B cell (primary cell): ENCODE data around the gene RSPO4. TPM values are rescaled to one million over a fixed set of nuclear protein-coding genes. Genes with fewer than 3 reads are reported as not detected.

Source experiments
- ATAC-seq: fragments of 200-7000 bp; cut with Tn5 transposase; one replicate; pipeline ENCODE4 v1.10.0; 2021; ENCODE audit warnings: low read depth, mild to moderate bottlenecking, moderate number of reproducible peaks, moderate library complexity
- CTCF ChIA-PET: fragments of 350-600 bp; sonication (Branson Sonifier 250); formaldehyde crosslinking; loops from one replicate; lab custom pipeline; 2021; ENCODE audit warnings: antibody characterized with exemption, inconsistent platforms; lab: Charles Lee
- POLR2A ChIA-PET: fragments of 350-600 bp; sonication (Branson Sonifier 250); formaldehyde crosslinking; loops from one replicate; lab custom pipeline; 2021; ENCODE audit warnings: antibody characterized with exemption; lab: Charles Lee
- DNase-seq: peaks from one replicate; pipeline ENCODE4 v3.0.0; 2013
- H2AFZ ChIP-seq: 2 replicates; pipeline ENCODE4 v1.6.1; 2012; ENCODE audit warnings: mild to moderate bottlenecking, low read depth, low read length; ENCODE audit not compliant: insufficient read depth, poor library complexity, severe bottlenecking
- H3K27ac ChIP-seq, 2 donors: 1 replicate in 1 of 2; 2 replicates in 1 of 2; pipeline ENCODE4 v1.5.1; 2012 to 2013; ENCODE audit warnings: low read length in 2 of 2, mild to moderate bottlenecking in 2 of 2, moderate library complexity in 1 of 2
- H3K27me3 ChIP-seq, 4 experiments: fragments of 200-600 bp in 1 of 4; sonication (generic) in 1 of 4; replicated peaks in 1 of 4; 1 replicate in 2 of 4; 2 replicates in 2 of 4; pipeline versions ENCODE4 v1.6.1 to v1.7.0; 2013 to 2016; ENCODE audit warnings: low read length in 3 of 4, mild to moderate bottlenecking in 2 of 4, mixed read lengths in 1 of 4, moderate library complexity in 1 of 4; ENCODE audit not compliant: insufficient read depth in 4 of 4, control insufficient read depth in 3 of 4; ENCODE audit errors: control extremely low read depth in 1 of 4
- H3K36me3 ChIP-seq, 2 experiments: replicated peaks in 1 of 2; 1 replicate in 1 of 2; 2 replicates in 1 of 2; pipeline versions ENCODE4 v1.6.1 to v1.7.1; 2013; ENCODE audit warnings: low read length in 1 of 2; ENCODE audit not compliant: insufficient read depth in 2 of 2, control insufficient read depth in 1 of 2; ENCODE audit errors: control extremely low read depth in 1 of 2, extremely low read depth in 1 of 2
- H3K4me1 ChIP-seq, 2 donors: fragments of 200-600 bp in 1 of 2; sonication (generic) in 1 of 2; 1 replicate in 1 of 2; 2 replicates in 1 of 2; pipeline versions ENCODE4 v1.5.1 to v1.6.1; 2013 to 2017; ENCODE audit warnings: low read length in 2 of 2; ENCODE audit not compliant: control insufficient read depth in 2 of 2, insufficient read depth in 2 of 2
- H3K4me2 ChIP-seq: replicated peaks from 2 replicates; pipeline ENCODE3; 2012; ENCODE audit warnings: mild to moderate bottlenecking, low read depth, low read length; ENCODE audit not compliant: poor library complexity, severe bottlenecking
- H3K4me3 ChIP-seq, 5 experiments: fragments of 200-600 bp in 1 of 5; sonication (generic) in 1 of 5; 1 replicate in 3 of 5; 2 replicates in 2 of 5; pipeline versions ENCODE4 v1.5.1 to v1.7.0; 2011 to 2016; ENCODE audit warnings: low read length in 4 of 5, mild to moderate bottlenecking in 4 of 5, low read depth in 2 of 5, control low read depth in 1 of 5, moderate library complexity in 1 of 5; ENCODE audit not compliant: insufficient read depth in 1 of 5; ENCODE audit errors: control extremely low read depth in 1 of 5, extremely low read depth in 1 of 5
- H3K79me2 ChIP-seq: fragments of 200-600 bp; sonication (generic); one replicate; pipeline ENCODE4 v1.6.0; 2016; ENCODE audit warnings: low read length; ENCODE audit not compliant: control insufficient read depth, insufficient read depth
- H3K9ac ChIP-seq: fragments of 200-600 bp; sonication (generic); 2 replicates; pipeline ENCODE4 v1.6.1; 2017; ENCODE audit warnings: mild to moderate bottlenecking, low read length, moderate library complexity
- H3K9me3 ChIP-seq, 3 donors: one replicate each; pipeline versions ENCODE4 v1.6.1 to v1.7.1; 2013; ENCODE audit warnings: low read length in 2 of 3; ENCODE audit not compliant: control insufficient read depth in 2 of 3, insufficient read depth in 1 of 3; ENCODE audit errors: control extremely low read depth in 1 of 3
- H4K20me1 ChIP-seq: 2 replicates; pipeline ENCODE4 v1.6.0; 2012; ENCODE audit warnings: mild to moderate bottlenecking, low read length; ENCODE audit not compliant: insufficient read depth, control insufficient read depth, poor library complexity, severe bottlenecking
- H3K27ac Mint-ChIP-seq: one replicate; pipeline ENCODE4 v1.8.0; 2021; ENCODE audit warnings: mixed read lengths
- H3K27me3 Mint-ChIP-seq: one replicate; pipeline ENCODE4 v1.8.0; 2021; ENCODE audit warnings: mixed read lengths
- H3K4me1 Mint-ChIP-seq: one replicate; pipeline ENCODE4 v1.8.0; 2021; ENCODE audit warnings: mixed read lengths
- H3K4me3 Mint-ChIP-seq: one replicate; pipeline ENCODE4 v1.8.0; 2021; ENCODE audit warnings: mixed read lengths
- H3K9me3 Mint-ChIP-seq: one replicate; pipeline ENCODE4 v1.8.0; 2022; ENCODE audit warnings: mixed read lengths; ENCODE audit not compliant: insufficient read depth
- EZH2 ChIP-seq: IDR thresholded peaks from 2 replicates; pipeline ENCODE4 v1.6.1; 2012; ENCODE audit warnings: borderline replicate concordance, low read depth, mild to moderate bottlenecking, moderate library complexity, low read length; ENCODE audit not compliant: insufficient read depth, poor library complexity, severe bottlenecking
- WGBS: methylation state at CpG from one replicate; pipeline ENCODE4 v1.1.5; 2013; ENCODE audit warnings: missing lambda C conversion rate; ENCODE audit not compliant: insufficient coverage; 5-methylcytosine and 5-hydroxymethylcytosine counted together
- intact Hi-C: fragments of 100-400 bp; cut with micrococcal nuclease; formaldehyde crosslinking; loops from one replicate; pipeline ENCODE4 v1.10.0; 2022
- polyA plus RNA-seq: library from polyadenylated mRNA; depleted of rRNA; stranded (reverse); fragments of >200 nt; gene quantifications from 2 replicates; pipeline ENCODE4 v1.2.3, GENCODE V29; 2012
- total RNA-seq, 2 donors: library from RNA; stranded (reverse); fragments of 120-200 nt in 1 of 2; gene quantifications; 1 replicate in 1 of 2; 2 replicates in 1 of 2; pipeline versions ENCODE4 v1.2.3 to v1.2.4, GENCODE V29; 2013 to 2022
- TF ChIP-seq, protein P1 (sequence below): fragments of 200-600 bp; IDR thresholded peaks from one replicate; pipeline ENCODE4 v1.8.0; 2022; ENCODE audit warnings: antibody characterized with exemption, mild to moderate bottlenecking

The RSPO4 gene
- total and polyA plus RNA-seq, 2 donors (not counting 1 experiment from before 2014, with no cell fraction given), result 0.04 to 0.37 TPM

DNA sequence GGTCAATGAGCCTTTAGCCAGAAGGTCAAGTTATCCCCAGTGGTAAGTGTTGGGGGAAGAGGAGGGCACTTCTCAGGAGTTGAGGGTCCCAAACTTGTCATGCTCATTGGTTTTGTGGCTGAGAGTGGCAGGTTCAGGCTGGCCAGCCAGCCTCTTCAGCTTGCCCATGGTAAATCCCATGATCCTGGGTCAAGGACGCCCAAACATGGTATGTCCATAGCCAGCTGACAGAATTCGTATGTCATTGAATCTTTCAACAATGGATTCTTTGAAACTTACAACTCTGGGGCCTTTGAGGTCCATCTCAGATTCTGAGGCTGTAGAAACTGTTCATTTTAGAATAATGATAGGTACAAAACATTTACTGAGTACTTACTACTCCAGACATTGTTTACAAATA lies 36.1 kb upstream of the RSPO4 start:
- Histone ChIP-seq H3K36me3 (no peaks in the 10 kb centered on the region), H3K27ac (no peak overlapping the region), H4K20me1 (no peaks in the 10 kb centered on the region), H3K9me3 (no peaks in the 10 kb centered on the region), H3K9ac (no peak overlapping the region), H3K4me3 (no peak overlapping the region), H3K79me2 (no peaks in the 10 kb centered on the region), H3K4me1 (peaks cover 8% of the 10 kb centered on the region in 2 donors), H3K27me3 (no peaks in the 10 kb centered on the region), H3K4me2 (no peak overlapping the region), H2AFZ (no peak overlapping the region)
- Mint-ChIP-seq H3K4me3 (no peak overlapping the region), H3K9me3 (no peaks in the 10 kb centered on the region), H3K27me3 (no peaks in the 10 kb centered on the region), H3K27ac (no peak overlapping the region), H3K4me1 (peaks cover 13% of the 10 kb centered on the region)
- no peak for ATAC-seq
- no peak for DNase-seq
- intact Hi-C loops, result no loop called here
- ChIA-PET POLR2A (no interaction called here), CTCF (no interaction called here)
- TF ChIP-seq, protein P1, sequence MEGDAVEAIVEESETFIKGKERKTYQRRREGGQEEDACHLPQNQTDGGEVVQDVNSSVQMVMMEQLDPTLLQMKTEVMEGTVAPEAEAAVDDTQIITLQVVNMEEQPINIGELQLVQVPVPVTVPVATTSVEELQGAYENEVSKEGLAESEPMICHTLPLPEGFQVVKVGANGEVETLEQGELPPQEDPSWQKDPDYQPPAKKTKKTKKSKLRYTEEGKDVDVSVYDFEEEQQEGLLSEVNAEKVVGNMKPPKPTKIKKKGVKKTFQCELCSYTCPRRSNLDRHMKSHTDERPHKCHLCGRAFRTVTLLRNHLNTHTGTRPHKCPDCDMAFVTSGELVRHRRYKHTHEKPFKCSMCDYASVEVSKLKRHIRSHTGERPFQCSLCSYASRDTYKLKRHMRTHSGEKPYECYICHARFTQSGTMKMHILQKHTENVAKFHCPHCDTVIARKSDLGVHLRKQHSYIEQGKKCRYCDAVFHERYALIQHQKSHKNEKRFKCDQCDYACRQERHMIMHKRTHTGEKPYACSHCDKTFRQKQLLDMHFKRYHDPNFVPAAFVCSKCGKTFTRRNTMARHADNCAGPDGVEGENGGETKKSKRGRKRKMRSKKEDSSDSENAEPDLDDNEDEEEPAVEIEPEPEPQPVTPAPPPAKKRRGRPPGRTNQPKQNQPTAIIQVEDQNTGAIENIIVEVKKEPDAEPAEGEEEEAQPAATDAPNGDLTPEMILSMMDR, result no peak
- TF ChIP-seq EZH2, result no peak
- 100% methylated on average over 1 of the region's 2 CpGs for WGBS

DNA sequence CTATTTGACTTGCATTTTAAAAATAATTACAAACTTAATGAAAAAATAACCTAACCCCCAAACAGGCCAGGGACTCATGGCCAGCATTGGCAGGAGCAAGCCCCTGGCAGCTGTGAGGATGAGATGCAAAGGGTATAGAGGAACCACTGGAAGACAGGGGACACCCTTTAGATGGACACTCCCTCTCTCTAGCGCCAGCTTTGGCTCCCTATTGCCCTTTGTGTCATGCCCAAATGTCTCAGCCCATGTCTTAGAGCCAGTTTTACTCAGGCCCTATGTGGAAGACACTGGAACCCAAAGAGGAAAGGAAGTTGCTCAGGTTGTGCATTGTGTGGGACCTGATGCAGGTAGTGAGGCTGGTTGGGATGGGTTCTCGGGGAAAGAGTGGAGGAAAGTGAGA lies 34.9 kb upstream of the RSPO4 start:
- H3K4me3 Mint-ChIP-seq, result no peak overlapping the region
- ChIA-PET POLR2A (no interaction called here), CTCF (no interaction called here)
- H3K79me2 ChIP-seq, result no peaks in the 10 kb centered on the region
- TF ChIP-seq, protein P1, result no peak
- no peak overlapping the region for H3K27ac ChIP-seq
- H3K9ac ChIP-seq, result no peak overlapping the region
- H2AFZ ChIP-seq, result no peak overlapping the region
- intact Hi-C loops, result no loop called here
- H3K4me2 ChIP-seq, result no peak overlapping the region
- no peak overlapping the region for H3K4me3 ChIP-seq
- DNase-seq (no peak), ATAC-seq (no peak)
- H3K27me3 ChIP-seq, result no peaks in the 10 kb centered on the region
- H3K27ac Mint-ChIP-seq, result no peak overlapping the region
- no peaks in the 10 kb centered on the region for H3K36me3 ChIP-seq
- H3K9me3 Mint-ChIP-seq, result no peaks in the 10 kb centered on the region
- peaks cover 8% of the 10 kb centered on the region in 2 donors for H3K4me1 ChIP-seq
- no peaks in the 10 kb centered on the region for H3K9me3 ChIP-seq
- WGBS, result 80% methylated on average over 1 of the region's 2 CpGs
- H3K27me3 Mint-ChIP-seq, result no peaks in the 10 kb centered on the region
- H3K4me1 Mint-ChIP-seq, result peaks cover 15% of the 10 kb centered on the region
- no peaks in the 10 kb centered on the region for H4K20me1 ChIP-seq
